Measurements from ENCODE around the gene TXNDC16. TPM values are rescaled to one million over a fixed set of nuclear protein-coding genes. Genes with fewer than 3 reads are reported as not detected.
A peak's percentile ranks its signal among the peaks of the same experiment; 100 is the strongest.

The TXNDC16 gene
- total and polyA plus RNA-seq, 4 donors = 19.8 to 36.6 (median 21.3) TPM

DNA sequence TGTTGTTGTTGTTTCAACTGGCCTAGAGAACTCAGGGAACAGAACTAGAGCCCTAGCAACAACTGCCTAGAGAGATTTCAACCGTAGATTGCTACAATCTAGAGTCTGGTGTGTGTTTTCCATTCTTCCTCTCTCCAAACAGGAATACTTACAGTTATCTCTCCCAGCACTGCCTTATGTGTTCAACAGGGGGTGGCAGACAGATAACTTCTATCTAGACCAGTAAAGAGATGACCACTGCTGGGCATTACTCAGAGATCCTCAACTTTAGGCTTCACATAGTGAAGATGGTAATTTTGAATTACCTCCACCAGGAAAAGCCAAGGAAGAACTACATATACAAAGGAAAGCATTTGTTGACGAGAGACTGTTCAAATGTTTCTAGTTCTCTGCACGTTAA is 4.8 kb downstream of the TXNDC16 start:
- Histone ChIP-seq H3K27ac (ENCODE audit: low read depth, low read length) (no peak overlapping the region), H3K36me3 (ENCODE audit: control insufficient read depth, insufficient read depth, low read length) (no peaks in the 10 kb centered on the region), H3K4me1 (ENCODE audit: control insufficient read depth, insufficient read depth, low read length) (peaks cover 3% of the 10 kb centered on the region), H3K9me3 (ENCODE audit: control insufficient read depth, insufficient read depth, low read length) (no peaks in the 10 kb centered on the region), H3K27me3 (ENCODE audit: control insufficient read depth, insufficient read depth, low read length) (no peaks in the 10 kb centered on the region), H3K4me3 (ENCODE audit: low read depth, low read length) (no peak overlapping the region)
- DNase-seq (ENCODE audit: low read depth in 4 of 6, low spot score in 6 of 6) = no peak
- WGBS (ENCODE audit: insufficient coverage) = no CpG with 5 or more reads among the region's 3 CpGs

DNA sequence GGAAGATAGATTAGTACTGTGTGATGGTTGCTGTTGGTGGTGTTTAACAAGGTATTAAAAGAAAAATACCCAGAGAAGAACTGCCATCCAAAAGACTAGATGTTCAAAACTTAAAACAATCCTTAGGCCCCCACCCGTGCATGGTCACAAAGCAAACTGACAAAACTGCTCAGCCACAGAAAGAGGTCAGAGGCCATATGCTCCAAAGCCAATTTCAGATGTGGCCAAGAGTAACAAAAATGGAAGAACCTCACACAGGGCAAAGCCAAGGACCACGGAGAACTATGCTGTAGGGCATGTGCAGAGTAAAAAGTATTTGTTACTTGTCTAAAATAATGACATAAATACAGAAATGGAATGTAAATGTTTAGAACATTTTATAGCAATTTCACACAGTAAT is 5.3 kb downstream of the TXNDC16 start:
- H3K36me3 ChIP-seq (ENCODE audit: control insufficient read depth, insufficient read depth, low read length) = no peaks in the 10 kb centered on the region
- WGBS (ENCODE audit: insufficient coverage) = no CpG with 5 or more reads among the region's 2 CpGs
- no peaks in the 10 kb centered on the region for H3K27me3 ChIP-seq (ENCODE audit: control insufficient read depth, insufficient read depth, low read length)
- no peak overlapping the region for H3K4me3 ChIP-seq (ENCODE audit: low read depth, low read length)
- H3K27ac ChIP-seq (ENCODE audit: low read depth, low read length) = no peak overlapping the region
- peaks cover 3% of the 10 kb centered on the region for H3K4me1 ChIP-seq (ENCODE audit: control insufficient read depth, insufficient read depth, low read length)
- peak in 1 of 6 donors; percentile 10 for DNase-seq (ENCODE audit: low read depth in 4 of 6, low spot score in 6 of 6)
- H3K9me3 ChIP-seq (ENCODE audit: control insufficient read depth, insufficient read depth, low read length) = no peaks in the 10 kb centered on the region

GRCh38 chr14:52546318-52546670 is 6.0 kb downstream of the TXNDC16 start:
- Histone ChIP-seq H3K9me3 (ENCODE audit: control insufficient read depth, insufficient read depth, low read length) (no peaks in the 10 kb centered on the region), H3K27me3 (ENCODE audit: control insufficient read depth, insufficient read depth, low read length) (no peaks in the 10 kb centered on the region), H3K27ac (ENCODE audit: low read depth, low read length) (no peak overlapping the region), H3K36me3 (ENCODE audit: control insufficient read depth, insufficient read depth, low read length) (no peaks in the 10 kb centered on the region), H3K4me1 (ENCODE audit: control insufficient read depth, insufficient read depth, low read length) (peaks cover 2% of the 10 kb centered on the region), H3K4me3 (ENCODE audit: low read depth, low read length) (no peak overlapping the region)
- WGBS (ENCODE audit: insufficient coverage) = 67% methylated on average over 1 of the region's 4 CpGs
- DNase-seq (ENCODE audit: low read depth in 4 of 6, low spot score in 6 of 6) = peak in 1 of 6 donors; percentile 4

GRCh38 chr14:52545584-52546317 is 6.6 kb downstream of the TXNDC16 start:
- no peaks in the 10 kb centered on the region for H3K27me3 ChIP-seq (ENCODE audit: control insufficient read depth, insufficient read depth, low read length)
- H3K27ac ChIP-seq (ENCODE audit: low read depth, low read length) = no peak overlapping the region
- DNase-seq (ENCODE audit: low read depth in 4 of 6, low spot score in 6 of 6) = no peak
- no peaks in the 10 kb centered on the region for H3K9me3 ChIP-seq (ENCODE audit: control insufficient read depth, insufficient read depth, low read length)
- no peak overlapping the region for H3K4me3 ChIP-seq (ENCODE audit: low read depth, low read length)
- H3K36me3 ChIP-seq (ENCODE audit: control insufficient read depth, insufficient read depth, low read length) = no peaks in the 10 kb centered on the region
- H3K4me1 ChIP-seq (ENCODE audit: control insufficient read depth, insufficient read depth, low read length) = no peaks in the 10 kb centered on the region
- 85% methylated on average over 3 of the region's 7 CpGs for WGBS (ENCODE audit: insufficient coverage)

GRCh38 chr14:52538623-52539022 is 13.7 kb downstream of the TXNDC16 start:
- peaks cover 10% of the 10 kb centered on the region for H3K36me3 ChIP-seq (ENCODE audit: control insufficient read depth, insufficient read depth, low read length)
- no CpG with 5 or more reads among the region's 2 CpGs for WGBS (ENCODE audit: insufficient coverage)
- DNase-seq (ENCODE audit: low read depth in 4 of 6, low spot score in 6 of 6) = no peak
- H3K4me3 ChIP-seq (ENCODE audit: low read depth, low read length) = no peak overlapping the region
- H3K4me1 ChIP-seq (ENCODE audit: control insufficient read depth, insufficient read depth, low read length) = no peaks in the 10 kb centered on the region
- H3K27ac ChIP-seq (ENCODE audit: low read depth, low read length) = no peak overlapping the region
- no peaks in the 10 kb centered on the region for H3K9me3 ChIP-seq (ENCODE audit: control insufficient read depth, insufficient read depth, low read length)
- H3K27me3 ChIP-seq (ENCODE audit: control insufficient read depth, insufficient read depth, low read length) = no peaks in the 10 kb centered on the region

GRCh38 chr14:52536269-52536668 is 16.0 kb downstream of the TXNDC16 start:
- no peaks in the 10 kb centered on the region for H3K27me3 ChIP-seq (ENCODE audit: control insufficient read depth, insufficient read depth, low read length)
- H3K4me1 ChIP-seq (ENCODE audit: control insufficient read depth, insufficient read depth, low read length) = no peaks in the 10 kb centered on the region
- no peaks in the 10 kb centered on the region for H3K9me3 ChIP-seq (ENCODE audit: control insufficient read depth, insufficient read depth, low read length)
- no peak for DNase-seq (ENCODE audit: low read depth in 4 of 6, low spot score in 6 of 6)
- no CpG with 5 or more reads among the region's 3 CpGs for WGBS (ENCODE audit: insufficient coverage)
- peaks cover 11% of the 10 kb centered on the region for H3K36me3 ChIP-seq (ENCODE audit: control insufficient read depth, insufficient read depth, low read length)
- no peak overlapping the region for H3K4me3 ChIP-seq (ENCODE audit: low read depth, low read length)
- H3K27ac ChIP-seq (ENCODE audit: low read depth, low read length) = no peak overlapping the region

DNA sequence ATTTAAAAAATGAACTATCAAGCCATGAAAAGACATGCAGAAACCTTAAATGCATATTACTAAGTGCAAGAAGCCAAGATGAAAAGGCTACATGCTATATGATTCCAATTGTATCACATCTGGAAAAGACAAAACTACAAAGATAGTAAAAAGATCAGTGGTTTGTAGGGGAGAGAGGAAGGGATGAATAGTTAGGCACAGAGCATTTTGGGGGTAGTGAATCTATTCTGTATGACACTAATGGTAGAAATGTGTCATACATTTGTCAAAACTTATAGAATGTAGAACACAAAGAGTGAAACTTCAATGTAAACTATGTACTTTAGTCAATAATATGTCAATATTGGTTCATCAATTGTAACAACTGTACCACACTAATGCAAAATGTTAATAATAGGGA is 20.8 kb downstream of the TXNDC16 start:
- Histone ChIP-seq H3K27ac (ENCODE audit: low read depth, low read length) (no peak overlapping the region), H3K27me3 (ENCODE audit: control insufficient read depth, insufficient read depth, low read length) (no peaks in the 10 kb centered on the region), H3K4me3 (ENCODE audit: low read depth, low read length) (no peak overlapping the region), H3K36me3 (ENCODE audit: control insufficient read depth, insufficient read depth, low read length) (peaks cover 8% of the 10 kb centered on the region), H3K4me1 (ENCODE audit: control insufficient read depth, insufficient read depth, low read length) (no peaks in the 10 kb centered on the region), H3K9me3 (ENCODE audit: control insufficient read depth, insufficient read depth, low read length) (no peaks in the 10 kb centered on the region)
- no peak for DNase-seq (ENCODE audit: low read depth in 4 of 6, low spot score in 6 of 6)

- H3K4me3 ChIP-seq (ENCODE audit: low read depth, low read length) = no peak overlapping the region
- 100% methylated on average over 1 of the region's 4 CpGs for WGBS (ENCODE audit: insufficient coverage)
- no peaks in the 10 kb centered on the region for H3K27me3 ChIP-seq (ENCODE audit: control insufficient read depth, insufficient read depth, low read length)
- H3K36me3 ChIP-seq (ENCODE audit: control insufficient read depth, insufficient read depth, low read length) = no peaks in the 10 kb centered on the region
- no peak overlapping the region for H3K27ac ChIP-seq (ENCODE audit: low read depth, low read length)
- no peaks in the 10 kb centered on the region for H3K4me1 ChIP-seq (ENCODE audit: control insufficient read depth, insufficient read depth, low read length)
- no peaks in the 10 kb centered on the region for H3K9me3 ChIP-seq (ENCODE audit: control insufficient read depth, insufficient read depth, low read length)
- no peak for DNase-seq (ENCODE audit: low read depth in 4 of 6, low spot score in 6 of 6)
Measured at GRCh38 chr14:52527052-52527451, 25.3 kb downstream of the TXNDC16 start.

- Histone ChIP-seq H3K36me3 (ENCODE audit: control insufficient read depth, insufficient read depth, low read length) (no peaks in the 10 kb centered on the region), H3K4me1 (ENCODE audit: control insufficient read depth, insufficient read depth, low read length) (no peaks in the 10 kb centered on the region), H3K27ac (ENCODE audit: low read depth, low read length) (no peak overlapping the region), H3K27me3 (ENCODE audit: control insufficient read depth, insufficient read depth, low read length) (no peaks in the 10 kb centered on the region), H3K4me3 (ENCODE audit: low read depth, low read length) (no peak overlapping the region), H3K9me3 (ENCODE audit: control insufficient read depth, insufficient read depth, low read length) (no peaks in the 10 kb centered on the region)
- DNase-seq (ENCODE audit: low read depth in 4 of 6, low spot score in 6 of 6) = peak in 1 of 6 donors; percentile 75
Measured at GRCh38 chr14:52522581-52523345, 29.5 kb downstream of the TXNDC16 start.

GRCh38 chr14:52522033-52522432 is 30.3 kb downstream of the TXNDC16 start:
- Histone ChIP-seq H3K4me1 (ENCODE audit: control insufficient read depth, insufficient read depth, low read length) (no peaks in the 10 kb centered on the region), H3K9me3 (ENCODE audit: control insufficient read depth, insufficient read depth, low read length) (no peaks in the 10 kb centered on the region), H3K27me3 (ENCODE audit: control insufficient read depth, insufficient read depth, low read length) (no peaks in the 10 kb centered on the region), H3K4me3 (ENCODE audit: low read depth, low read length) (no peak overlapping the region), H3K27ac (ENCODE audit: low read depth, low read length) (no peak overlapping the region), H3K36me3 (ENCODE audit: control insufficient read depth, insufficient read depth, low read length) (no peaks in the 10 kb centered on the region)
- whole genome bisulfite sequencing (ENCODE audit: insufficient coverage) = no CpG with 5 or more reads among the region's 1 CpG
- DNase-seq (ENCODE audit: low read depth in 4 of 6, low spot score in 6 of 6) = peak in 1 of 6 donors; percentile 6

Measured in spinal cord (tissue), 10 donors.